Esophagus squamous epithelium (tissue), 5 donors: ENCODE results near the gene INPPL1. TPM values are rescaled to one million over a fixed set of nuclear protein-coding genes. Genes with fewer than 3 reads are reported as not detected.

ENCODE experiments used
- DNase-seq: peaks from one replicate; lab custom pipeline; 2025; lab: John Stamatoyannopoulos, UW
- H3K27ac ChIP-seq, 4 donors: fragments of 200-600 bp; sonication (generic); one replicate each; pipeline ENCODE4 v1.5.1; 2016 to 2019; ENCODE audit warnings: mild to moderate bottlenecking in 1 of 4
- H3K27me3 ChIP-seq, 4 donors: fragments of 200-600 bp; sonication (generic); 1 replicate in 3 of 4; 2 replicates in 1 of 4; pipeline versions ENCODE4 v1.5.1 to v1.6.0; 2017 to 2021; ENCODE audit warnings: antibody characterized with exemption in 1 of 4
- H3K36me3 ChIP-seq, 3 donors: fragments of 200-600 bp; sonication (generic); one replicate each; pipeline ENCODE4 v1.5.1; 2016 to 2019
- H3K4me1 ChIP-seq, 3 donors: fragments of 200-600 bp; sonication (generic); one replicate each; pipeline ENCODE4 v1.5.1; 2017 to 2019
- H3K4me3 ChIP-seq, 4 donors: fragments of 200-600 bp; sonication (generic); 1 replicate in 3 of 4; 2 replicates in 1 of 4; pipeline ENCODE4 v1.5.1; 2016 to 2019; ENCODE audit warnings: mild to moderate bottlenecking in 2 of 4, moderate library complexity in 1 of 4
- H3K9me3 ChIP-seq, 3 donors: fragments of 200-600 bp; sonication (generic); one replicate each; pipeline ENCODE4 v1.5.1; 2016 to 2019
- POLR2A ChIP-seq, 4 donors: fragments of 450-650 bp; IDR thresholded peaks; one replicate each; pipeline ENCODE4 v1.6.1; 2017; ENCODE audit warnings: antibody characterized with exemption in 4 of 4, mild to moderate bottlenecking in 4 of 4, moderate library complexity in 3 of 4
- WGBS, 2 donors: methylation state at CpG; one replicate each; pipeline ENCODE4 v1.1.5; 2018; 5-methylcytosine and 5-hydroxymethylcytosine counted together
- intact Hi-C: fragments of 100-400 bp; cut with DNase I; formaldehyde crosslinking; loops from one replicate; pipeline ENCODE4 v1.15.0; 2022
- total RNA-seq, 4 donors: library from RNA; depleted of rRNA; stranded (reverse); fragments of >200 nt; gene quantifications; one replicate each; pipeline ENCODE4 v1.1.0, GENCODE V29; 2016
- TF ChIP-seq, protein P1 (sequence below), 6 experiments: fragments of 450-650 bp in 4 of 6; fragments of 200-600 bp in 2 of 6; sonication (generic) in 2 of 6; IDR thresholded peaks; one replicate each; pipeline ENCODE4 v1.5.1; 2016 to 2019; ENCODE audit warnings: antibody characterized with exemption in 6 of 6, mild to moderate bottlenecking in 4 of 6, moderate library complexity in 4 of 6
- donor health status: DM: yes; HTN: yes; CAD: no.

INPPL1 gene
- total RNA-seq, 4 donors from 2014 or later, result 22.4 to 61.2 (median 26.3) TPM

DNA sequence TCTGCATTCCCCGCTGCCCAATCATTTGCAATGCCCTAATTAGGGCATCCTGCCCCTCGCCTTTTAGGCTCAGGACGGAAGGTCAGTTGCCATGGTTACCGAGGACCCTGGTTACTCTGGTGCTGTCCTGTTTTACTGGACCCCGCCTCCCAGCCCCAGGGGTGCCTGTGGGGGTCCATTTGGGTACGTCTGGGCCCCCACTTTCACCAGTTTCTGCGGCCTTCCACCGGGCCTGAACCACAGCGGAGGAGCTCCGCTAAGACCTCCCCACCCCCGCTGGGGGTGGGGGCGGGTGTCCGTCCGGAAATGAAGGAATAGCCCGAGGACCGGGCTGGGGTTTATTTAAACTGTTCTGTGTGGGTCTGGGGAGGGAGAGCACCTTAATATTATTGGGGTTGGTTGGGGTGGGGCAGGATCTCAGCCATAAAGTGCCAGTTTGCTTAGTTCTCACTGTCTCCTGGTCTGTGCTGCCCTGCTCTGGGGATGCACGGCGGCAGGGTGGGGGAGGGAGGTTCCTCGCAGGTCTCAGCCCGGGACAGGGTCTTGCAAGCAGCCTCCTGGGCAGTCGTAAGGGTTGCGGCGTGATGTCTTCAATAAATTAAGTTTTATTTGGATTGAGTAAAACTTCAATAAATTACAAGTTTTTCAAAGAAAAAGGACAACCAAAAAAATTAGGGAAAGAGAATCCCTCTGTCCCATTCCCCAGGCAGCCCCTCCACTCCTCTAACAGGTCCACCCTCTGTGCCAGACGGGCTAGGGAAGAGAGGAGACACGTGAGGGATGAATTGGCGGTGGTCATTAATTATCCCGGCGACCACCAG is 14.1 kb downstream of the INPPL1 start:
- intact Hi-C loops, result no loop called here
- TF ChIP-seq, protein P1, sequence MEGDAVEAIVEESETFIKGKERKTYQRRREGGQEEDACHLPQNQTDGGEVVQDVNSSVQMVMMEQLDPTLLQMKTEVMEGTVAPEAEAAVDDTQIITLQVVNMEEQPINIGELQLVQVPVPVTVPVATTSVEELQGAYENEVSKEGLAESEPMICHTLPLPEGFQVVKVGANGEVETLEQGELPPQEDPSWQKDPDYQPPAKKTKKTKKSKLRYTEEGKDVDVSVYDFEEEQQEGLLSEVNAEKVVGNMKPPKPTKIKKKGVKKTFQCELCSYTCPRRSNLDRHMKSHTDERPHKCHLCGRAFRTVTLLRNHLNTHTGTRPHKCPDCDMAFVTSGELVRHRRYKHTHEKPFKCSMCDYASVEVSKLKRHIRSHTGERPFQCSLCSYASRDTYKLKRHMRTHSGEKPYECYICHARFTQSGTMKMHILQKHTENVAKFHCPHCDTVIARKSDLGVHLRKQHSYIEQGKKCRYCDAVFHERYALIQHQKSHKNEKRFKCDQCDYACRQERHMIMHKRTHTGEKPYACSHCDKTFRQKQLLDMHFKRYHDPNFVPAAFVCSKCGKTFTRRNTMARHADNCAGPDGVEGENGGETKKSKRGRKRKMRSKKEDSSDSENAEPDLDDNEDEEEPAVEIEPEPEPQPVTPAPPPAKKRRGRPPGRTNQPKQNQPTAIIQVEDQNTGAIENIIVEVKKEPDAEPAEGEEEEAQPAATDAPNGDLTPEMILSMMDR (IDR thresholded peaks at IDR 0.05), result no peak
- no peak for TF ChIP-seq POLR2A (IDR thresholded peaks at IDR 0.05)
- Histone ChIP-seq H3K36me3 (peaks cover 17 to 49% (median 19%) of the 10 kb centered on the region in 3 donors), H3K4me3 (peak overlapping the region in 2 of 4 donors; percentile 45 to 67), H3K4me1 (peaks cover 23 to 66% (median 26%) of the 10 kb centered on the region in 3 donors), H3K27ac (peak overlapping the region; percentile 42 to 73 (median 55)), H3K9me3 (no peaks in the 10 kb centered on the region), H3K27me3 (peaks cover 2 to 43% (median 13%) of the 10 kb centered on the region in 4 donors)
- DNase-seq, result no peak
- 65 to 74% methylated on average over 10 to 11 of the region's 28 CpGs for WGBS, 2 donors

DNA sequence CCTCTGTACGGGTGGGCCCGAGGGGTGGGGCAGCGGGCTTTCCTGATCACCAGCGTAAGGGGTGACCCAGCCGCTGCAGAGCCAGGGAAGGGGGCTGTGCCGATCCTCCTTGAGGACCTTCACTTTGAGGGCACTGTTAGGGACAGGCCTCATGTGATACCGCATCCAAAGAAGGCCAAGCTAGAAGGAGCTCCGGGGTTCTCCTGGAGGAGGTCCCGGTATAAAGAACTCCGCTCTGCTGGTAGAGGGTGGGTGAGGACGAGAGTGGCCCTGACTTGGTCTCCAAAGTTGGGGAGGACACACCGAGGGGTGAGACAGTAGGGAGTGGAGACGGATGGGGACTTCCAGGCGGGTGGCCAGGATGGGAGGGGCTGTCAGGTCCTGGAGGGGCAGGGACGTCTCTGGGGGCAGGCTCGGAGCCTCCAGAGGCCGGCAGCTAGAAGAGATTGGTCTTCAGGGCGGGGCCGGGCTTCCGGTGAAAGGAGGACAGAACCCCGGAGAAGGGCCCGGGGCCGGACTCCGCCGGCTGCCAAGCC is 14.8 kb downstream of the INPPL1 start:
- intact Hi-C loops, result no loop called here
- H3K36me3 ChIP-seq, result peaks cover 14 to 42% (median 17%) of the 10 kb centered on the region in 3 donors
- no peak for TF ChIP-seq POLR2A (IDR thresholded peaks at IDR 0.05)
- TF ChIP-seq, protein P1 (IDR thresholded peaks at IDR 0.05), result no peak
- peak overlapping the region; percentile 42 to 73 (median 55) for H3K27ac ChIP-seq
- peaks cover 29 to 70% (median 33%) of the 10 kb centered on the region in 3 donors for H3K4me1 ChIP-seq
- H3K4me3 ChIP-seq, result peak overlapping the region; percentile 9 to 67 (median 38)
- no peaks in the 10 kb centered on the region for H3K9me3 ChIP-seq
- WGBS, 2 donors, result 9 to 34% methylated on average over 7 to 10 of the region's 25 CpGs
- peaks cover 8 to 50% (median 19%) of the 10 kb centered on the region in 4 donors for H3K27me3 ChIP-seq
- no peak for DNase-seq

DNA sequence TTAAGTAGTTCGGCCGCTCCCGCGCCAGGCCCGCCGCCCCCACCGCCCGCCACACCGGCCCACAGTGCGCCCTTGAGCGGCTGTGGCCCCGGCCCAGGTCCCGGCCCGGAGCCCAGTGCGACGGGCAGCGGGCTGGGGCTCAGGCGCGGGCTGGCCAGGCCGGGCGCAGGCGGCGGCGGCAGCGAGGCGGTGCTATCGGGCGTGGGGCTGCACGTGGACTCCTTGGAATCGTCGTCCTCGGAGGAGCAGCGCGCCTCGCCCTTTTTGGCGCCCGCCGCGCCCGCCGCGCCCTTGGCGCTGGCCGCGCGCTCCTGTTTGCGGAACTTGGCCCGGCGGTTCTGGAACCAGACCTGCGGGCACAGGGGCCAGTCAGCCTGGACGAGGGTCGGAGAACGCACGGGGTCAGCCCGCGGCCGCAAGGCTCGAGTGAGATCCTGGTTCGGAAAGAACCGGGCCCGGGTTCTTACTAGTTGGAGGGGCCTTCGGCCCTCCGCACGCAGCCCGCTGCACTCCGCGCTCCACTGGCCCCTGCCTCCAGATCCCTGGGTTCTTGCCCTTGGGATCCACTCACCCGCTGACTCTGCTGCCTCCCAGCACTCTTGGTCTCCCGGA is 15.4 kb downstream of the INPPL1 start:
- Histone ChIP-seq H3K4me1 (peaks cover 32 to 76% (median 33%) of the 10 kb centered on the region in 3 donors), H3K27me3 (peaks cover 8 to 56% (median 25%) of the 10 kb centered on the region in 4 donors), H3K4me3 (peak overlapping the region; percentile 9 to 67 (median 38)), H3K9me3 (no peaks in the 10 kb centered on the region), H3K36me3 (peaks cover 14 to 36% (median 17%) of the 10 kb centered on the region in 3 donors), H3K27ac (peak overlapping the region; percentile 42 to 73 (median 55))
- TF ChIP-seq, protein P1 (IDR thresholded peaks at IDR 0.05), result peak in 3 of 6 experiments; percentile 33 to 40 (median 37)
- no peak for TF ChIP-seq POLR2A (IDR thresholded peaks at IDR 0.05)
- no peak for DNase-seq
- intact Hi-C loops, result no loop called here
- 13 to 18% methylated on average over 9 to 13 of the region's 69 CpGs for WGBS, 2 donors

DNA sequence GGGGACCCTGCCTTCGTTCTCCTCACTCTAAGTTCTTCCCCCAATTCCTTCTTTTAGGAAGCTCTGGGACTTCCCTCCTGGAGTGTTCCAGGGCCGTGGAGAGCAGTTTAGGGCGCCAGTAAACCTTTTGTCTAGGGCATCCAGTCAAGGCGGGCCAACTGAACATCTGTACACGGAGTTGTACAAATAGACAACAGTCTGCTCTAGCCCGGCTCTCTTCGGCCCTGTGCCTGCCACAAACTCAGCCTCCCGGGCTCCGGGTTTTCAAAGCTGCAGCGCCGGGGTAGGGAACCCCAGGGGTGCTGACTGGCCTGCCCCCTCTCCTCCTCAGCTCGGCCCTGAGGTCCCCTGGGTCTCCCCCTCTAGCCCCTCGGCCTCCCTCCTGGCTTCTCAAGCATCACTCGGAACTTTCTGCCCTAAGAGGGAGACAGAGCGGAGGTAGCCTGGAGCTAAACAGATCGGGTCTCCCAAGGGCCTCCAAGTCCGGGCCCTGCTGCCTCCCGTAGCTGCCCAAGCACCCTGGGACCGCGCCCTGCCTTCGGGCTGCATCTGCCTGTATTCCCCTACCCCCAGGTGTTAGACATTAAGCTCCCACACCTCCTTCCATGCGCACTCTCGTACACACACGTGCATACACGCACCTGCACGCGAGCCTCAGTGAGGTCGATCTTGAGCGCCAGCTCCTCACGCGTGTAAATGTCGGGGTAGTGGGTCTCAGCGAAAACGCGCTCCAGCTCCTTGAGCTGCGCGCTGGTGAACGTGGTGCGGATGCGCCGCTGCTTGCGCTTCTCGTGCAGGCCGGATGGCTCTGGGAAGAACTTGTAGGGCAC is 16.1 kb downstream of the INPPL1 start:
- 40 to 47% methylated on average over 17 to 18 of the region's 44 CpGs for WGBS, 2 donors
- Histone ChIP-seq H3K9me3 (no peaks in the 10 kb centered on the region), H3K4me3 (peak overlapping the region; percentile 9 to 67 (median 38)), H3K27me3 (peaks cover 8 to 63% (median 32%) of the 10 kb centered on the region in 4 donors), H3K36me3 (peaks cover 12 to 29% (median 13%) of the 10 kb centered on the region in 3 donors), H3K27ac (peak overlapping the region in 3 of 4 donors; percentile 36 to 73 (median 64)), H3K4me1 (peaks cover 32 to 73% (median 33%) of the 10 kb centered on the region in 3 donors)
- intact Hi-C loops, result no loop called here
- TF ChIP-seq, protein P1 (IDR thresholded peaks at IDR 0.05), result no peak
- TF ChIP-seq POLR2A (IDR thresholded peaks at IDR 0.05), result no peak
- DNase-seq, result no peak
